Keratinocyte (primary cell): ENCODE data around the gene EFCAB12. TPM values are rescaled to one million over a fixed set of nuclear protein-coding genes. Genes with fewer than 3 reads are reported as not detected.
"Not testable (repeated sequence)": the region's sequence is repeated elsewhere in the genome, so short reads cannot be mapped to it uniquely, and the experiment has no call there.

Source experiments
- DNase-seq: peaks from one replicate; pipeline ENCODE4 v3.0.0-alpha.2; 2011; ENCODE audit warnings: low read depth, missing footprints, low spot score
- FAIRE-seq: peaks from 2 replicates; lab custom pipeline; 2011; peaks lifted over from hg19 to GRCh38; lab: Jason Lieb, UNC
- H2AFZ ChIP-seq: 2 replicates; pipeline ENCODE4 v1.6.0; 2012; ENCODE audit warnings: low read length, control low read depth, inconsistent platforms; ENCODE audit not compliant: control insufficient read depth
- H3K27ac ChIP-seq: 2 replicates; pipeline ENCODE4 v1.5.1; 2011; ENCODE audit warnings: low read length; ENCODE audit not compliant: control insufficient read depth, insufficient read depth
- H3K27me3 ChIP-seq: 3 replicates; pipeline ENCODE4 v1.6.0; 2011; ENCODE audit warnings: low read length; ENCODE audit not compliant: control insufficient read depth, insufficient read depth; ENCODE audit errors: extremely low read depth
- H3K36me3 ChIP-seq, 2 experiments: 2 replicates in 1 of 2; 3 replicates in 1 of 2; pipeline ENCODE4 v1.5.1; 2011; ENCODE audit warnings: low read length in 2 of 2, mild to moderate bottlenecking in 1 of 2; ENCODE audit not compliant: control insufficient read depth in 2 of 2, insufficient read depth in 2 of 2; ENCODE audit errors: extremely low read depth in 1 of 2
- H3K4me1 ChIP-seq: 3 replicates; pipeline ENCODE4 v1.5.1; 2011; ENCODE audit warnings: low read length; ENCODE audit not compliant: control insufficient read depth, insufficient read depth; ENCODE audit errors: extremely low read depth
- H3K4me2 ChIP-seq: 3 replicates; pipeline ENCODE4 v1.6.0; 2011; ENCODE audit warnings: low read depth, low read length; ENCODE audit not compliant: control insufficient read depth, insufficient read depth; ENCODE audit errors: extremely low read depth
- H3K4me3 ChIP-seq, 3 experiments: fragments of 200-600 bp in 1 of 3; sonication (generic) in 1 of 3; 2 replicates in 2 of 3; 3 replicates in 1 of 3; pipeline ENCODE4 v1.5.1; 2011 to 2016; ENCODE audit warnings: low read length in 3 of 3, mild to moderate bottlenecking in 3 of 3, control low read depth in 2 of 3, inconsistent platforms in 1 of 3, low read depth in 1 of 3, mixed read lengths in 1 of 3, mixed run types in 1 of 3, moderate library complexity in 1 of 3; ENCODE audit not compliant: control insufficient read depth in 2 of 3, insufficient read depth in 2 of 3; ENCODE audit errors: extremely low read depth in 1 of 3
- H3K79me2 ChIP-seq: 2 replicates; pipeline ENCODE4 v1.6.0; 2012; ENCODE audit warnings: low read length; ENCODE audit not compliant: control insufficient read depth, insufficient read depth
- H3K9ac ChIP-seq: 3 replicates; pipeline ENCODE4 v1.6.0; 2011; ENCODE audit warnings: low read length; ENCODE audit not compliant: control insufficient read depth, insufficient read depth; ENCODE audit errors: extremely low read depth
- H3K9me1 ChIP-seq: 3 replicates; pipeline ENCODE4 v1.6.0; 2011; ENCODE audit warnings: low read length; ENCODE audit not compliant: control insufficient read depth, insufficient read depth; ENCODE audit errors: extremely low read depth
- H3K9me3 ChIP-seq: 2 replicates; pipeline ENCODE4 v1.5.1; 2012; ENCODE audit warnings: low read depth, low read length; ENCODE audit not compliant: control insufficient read depth
- H4K20me1 ChIP-seq: 3 replicates; pipeline ENCODE4 v1.6.0; 2011; ENCODE audit warnings: low read length; ENCODE audit not compliant: control insufficient read depth, insufficient read depth; ENCODE audit errors: extremely low read depth
- EZH2 ChIP-seq: IDR thresholded peaks from one replicate; pipeline ENCODE4 v1.6.1; 2012; ENCODE audit warnings: inconsistent platforms, mild to moderate bottlenecking, low read length, moderate library complexity
- dilution Hi-C: fragments of 300-500 bp; cut with MboI; formaldehyde crosslinking; loops from one replicate; pipeline ENCODE4 v1.7.0; 2020; ENCODE audit warnings: low sequenced_read_pairs; ENCODE audit not compliant: extremely low pct_ligation_motif_present
- polyA plus RNA-seq, 5 experiments: library from polyadenylated mRNA; depleted of rRNA in 3 of 5; stranded (reverse) in 3 of 5; stranded (forward) in 1 of 5; unstranded in 1 of 5; fragments of >200 nt; gene quantifications; 1 replicate in 1 of 5; 2 replicates in 3 of 5; 3 replicates in 1 of 5; pipeline versions ENCODE4 v1.2.1 to v1.2.3, GENCODE V29; 2011 to 2012; ENCODE audit warnings: missing spikeins in 2 of 5, low read depth in 1 of 5, low replicate concordance in 1 of 5
- TF ChIP-seq, protein P1 (sequence below), 3 experiments: IDR thresholded peaks in 1 of 3; conservative IDR thresholded peaks in 1 of 3; optimal IDR thresholded peaks in 1 of 3; 2 replicates in 2 of 3; 3 replicates in 1 of 3; pipeline versions ENCODE3 to v1.5.1; 2011; ENCODE audit warnings: low read length in 3 of 3, mild to moderate bottlenecking in 3 of 3, moderate library complexity in 2 of 3, control low read depth in 1 of 3, inconsistent platforms in 1 of 3; ENCODE audit not compliant: insufficient read depth in 2 of 3; ENCODE audit errors: extremely low read depth in 1 of 3

The EFCAB12 gene
- polyA plus RNA-seq, 1 donor (not counting 4 experiments of a cell fraction or from before 2014, with no cell fraction given), result 0.34 TPM

DNA sequence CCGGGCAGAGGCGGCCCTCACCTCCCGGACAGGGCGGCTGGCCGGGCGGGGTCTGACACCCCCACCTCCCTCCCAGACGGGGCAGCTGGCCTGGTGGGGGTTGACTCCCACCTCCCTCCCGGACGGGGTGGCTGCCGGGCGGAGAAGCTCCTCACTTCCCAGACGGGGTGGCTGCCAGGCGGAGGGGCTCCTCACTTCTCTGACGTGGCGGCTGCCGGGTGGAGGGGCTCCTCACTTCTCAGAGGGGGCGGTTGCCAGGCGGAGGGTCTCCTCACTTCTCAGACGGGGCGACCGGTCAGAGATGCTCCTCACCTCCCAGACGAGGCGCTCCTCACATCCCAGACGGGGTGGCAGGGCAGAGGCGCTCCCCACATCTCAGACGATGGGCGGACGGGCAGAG lies 65.1 kb downstream of the EFCAB12 start:
- H3K9me3 ChIP-seq, H3K4me3 ChIP-seq, H3K27ac ChIP-seq, H2AFZ ChIP-seq, H3K36me3 ChIP-seq, dilution Hi-C loops, H3K9ac ChIP-seq, FAIRE-seq, H3K79me2 ChIP-seq, H3K4me1 ChIP-seq, H4K20me1 ChIP-seq, H3K9me1 ChIP-seq, H3K27me3 ChIP-seq, H3K4me2 ChIP-seq, DNase-seq: not testable (repeated sequence)

DNA sequence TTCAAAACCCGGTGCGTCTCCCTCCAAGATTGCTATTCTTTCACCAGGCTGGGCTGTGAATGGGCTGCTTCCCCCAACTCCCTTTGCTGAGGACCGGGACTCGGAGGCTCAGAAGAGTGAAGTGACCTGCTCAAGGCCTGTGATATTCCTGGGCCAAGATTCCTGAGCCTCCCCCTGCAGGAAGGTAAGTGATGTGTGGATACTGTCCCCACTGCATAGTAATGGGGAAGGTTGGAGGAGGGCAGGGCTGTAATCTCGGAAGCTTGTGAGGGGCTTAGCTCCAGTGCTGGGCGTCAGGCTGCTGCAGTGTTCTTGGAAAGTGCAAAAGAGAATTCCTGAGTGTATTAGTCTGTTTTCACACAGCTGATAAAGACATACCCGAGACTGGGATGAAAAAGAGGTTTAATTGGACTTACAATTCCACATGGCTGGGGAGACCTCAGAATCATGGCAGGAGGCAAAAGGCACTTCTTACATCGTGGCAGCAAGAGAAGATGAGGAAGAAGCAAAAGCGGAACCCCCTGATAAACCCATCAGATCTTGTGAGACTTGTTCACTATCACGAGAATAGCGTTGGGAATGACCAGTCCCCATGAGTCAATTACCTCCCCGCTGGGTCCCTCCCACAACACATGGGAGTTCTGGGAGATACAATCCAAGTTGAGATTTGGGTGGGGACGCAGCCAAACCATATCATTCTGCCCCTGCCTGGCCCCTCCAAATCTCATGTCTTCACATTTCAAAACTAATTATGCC lies 67.6 kb downstream of the EFCAB12 start:
- no peak overlapping the region for H2AFZ ChIP-seq
- no peak overlapping the region for H3K4me3 ChIP-seq
- H3K27ac ChIP-seq, result no peak overlapping the region
- dilution Hi-C loops, result no loop called here
- no peaks in the 10 kb centered on the region for H3K9me1 ChIP-seq
- H3K9ac ChIP-seq, result no peak overlapping the region
- H3K9me3 ChIP-seq, result no peaks in the 10 kb centered on the region
- H3K27me3 ChIP-seq, result no peaks in the 10 kb centered on the region
- H4K20me1 ChIP-seq, result no peaks in the 10 kb centered on the region
- TF ChIP-seq, protein P1, sequence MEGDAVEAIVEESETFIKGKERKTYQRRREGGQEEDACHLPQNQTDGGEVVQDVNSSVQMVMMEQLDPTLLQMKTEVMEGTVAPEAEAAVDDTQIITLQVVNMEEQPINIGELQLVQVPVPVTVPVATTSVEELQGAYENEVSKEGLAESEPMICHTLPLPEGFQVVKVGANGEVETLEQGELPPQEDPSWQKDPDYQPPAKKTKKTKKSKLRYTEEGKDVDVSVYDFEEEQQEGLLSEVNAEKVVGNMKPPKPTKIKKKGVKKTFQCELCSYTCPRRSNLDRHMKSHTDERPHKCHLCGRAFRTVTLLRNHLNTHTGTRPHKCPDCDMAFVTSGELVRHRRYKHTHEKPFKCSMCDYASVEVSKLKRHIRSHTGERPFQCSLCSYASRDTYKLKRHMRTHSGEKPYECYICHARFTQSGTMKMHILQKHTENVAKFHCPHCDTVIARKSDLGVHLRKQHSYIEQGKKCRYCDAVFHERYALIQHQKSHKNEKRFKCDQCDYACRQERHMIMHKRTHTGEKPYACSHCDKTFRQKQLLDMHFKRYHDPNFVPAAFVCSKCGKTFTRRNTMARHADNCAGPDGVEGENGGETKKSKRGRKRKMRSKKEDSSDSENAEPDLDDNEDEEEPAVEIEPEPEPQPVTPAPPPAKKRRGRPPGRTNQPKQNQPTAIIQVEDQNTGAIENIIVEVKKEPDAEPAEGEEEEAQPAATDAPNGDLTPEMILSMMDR (optimal IDR thresholded peaks at IDR 0.05 in 1 of 3, IDR thresholded peaks at IDR 0.05 in 1 of 3, conservative IDR thresholded peaks at IDR 0.05 in 1 of 3; ENCODE audit: extremely low read depth in 1 of 3, insufficient read depth in 2 of 3, low read length in 3 of 3), result no peak
- no peak for TF ChIP-seq EZH2
- peaks cover 3% of the 10 kb centered on the region for H3K4me1 ChIP-seq
- no peak overlapping the region for H3K4me2 ChIP-seq
- H3K79me2 ChIP-seq, result no peaks in the 10 kb centered on the region
- DNase-seq, result no peak
- no peak for FAIRE-seq
- no peaks in the 10 kb centered on the region for H3K36me3 ChIP-seq
